HG02759 (cell line): Measurements from ENCODE around the gene TTR.

Experiments used
- ATAC-seq: cut with Tn5 transposase; IDR thresholded peaks from one replicate; pipeline ENCODE4 v1.9.1; 2021; ENCODE audit warnings: mild to moderate bottlenecking, moderate library complexity; ENCODE audit not compliant: unreplicated experiment

TTR gene

DNA sequence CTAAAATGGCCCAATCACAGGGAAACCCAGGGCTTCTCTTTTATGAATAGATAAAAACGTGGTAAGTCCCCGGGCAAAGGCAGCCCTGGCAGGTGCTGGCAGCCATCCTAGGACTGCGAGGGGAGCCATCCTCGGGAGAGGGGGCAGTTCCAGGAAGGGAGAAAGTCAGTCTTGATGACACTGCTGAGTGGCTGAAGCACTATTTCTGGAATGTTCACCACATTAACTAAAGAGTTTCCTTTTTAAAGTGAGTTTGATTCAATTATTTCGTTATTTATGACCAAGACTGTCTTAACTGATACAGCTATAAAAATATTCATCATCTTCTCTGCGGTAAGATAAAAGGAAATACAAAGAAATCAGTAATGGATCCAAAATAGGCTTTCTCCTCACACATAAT is 20.4 kb downstream of the TTR start:
- no peak for ATAC-seq

DNA sequence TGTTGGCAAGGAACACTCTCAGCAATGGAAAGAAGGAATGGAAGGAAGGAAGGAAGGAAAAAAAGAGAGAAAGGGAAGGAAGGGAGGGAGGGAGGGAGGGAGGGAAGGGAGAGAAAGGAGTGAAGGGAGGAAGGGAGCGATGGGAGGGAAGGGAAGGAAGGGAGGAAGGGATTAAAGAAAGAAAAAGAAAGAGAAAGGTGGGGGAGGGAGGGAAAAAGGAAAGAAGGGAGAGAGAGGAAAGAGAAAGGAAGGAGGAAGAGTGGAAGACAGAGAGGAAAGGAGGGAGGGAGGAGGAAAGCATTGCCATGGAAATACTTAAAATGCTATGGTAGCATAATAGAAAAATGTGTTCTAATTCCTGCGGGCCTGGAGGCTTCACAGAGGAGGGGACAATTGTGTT is 22.4 kb downstream of the TTR start:
- ATAC-seq, result no peak

DNA sequence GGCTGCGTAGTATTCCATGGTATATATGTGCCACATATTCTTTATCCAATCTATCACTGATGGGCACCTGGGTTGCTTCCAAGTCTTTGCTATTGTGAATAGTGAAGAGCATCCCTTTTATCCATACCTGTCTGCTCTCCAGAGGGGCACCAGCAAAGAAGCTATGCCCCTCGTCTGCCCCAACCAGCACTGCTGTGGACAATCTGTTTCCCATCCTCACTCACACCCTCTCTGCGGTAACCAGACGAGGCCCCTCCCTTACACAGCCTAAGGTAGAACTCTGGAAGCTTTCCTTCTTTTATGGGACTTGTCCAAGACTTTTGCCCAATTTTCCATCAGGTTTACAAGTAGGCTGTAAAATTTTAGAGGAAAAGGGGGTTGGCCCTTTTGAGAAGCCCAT is 24.9 kb downstream of the TTR start:
- ATAC-seq, result no peak

DNA sequence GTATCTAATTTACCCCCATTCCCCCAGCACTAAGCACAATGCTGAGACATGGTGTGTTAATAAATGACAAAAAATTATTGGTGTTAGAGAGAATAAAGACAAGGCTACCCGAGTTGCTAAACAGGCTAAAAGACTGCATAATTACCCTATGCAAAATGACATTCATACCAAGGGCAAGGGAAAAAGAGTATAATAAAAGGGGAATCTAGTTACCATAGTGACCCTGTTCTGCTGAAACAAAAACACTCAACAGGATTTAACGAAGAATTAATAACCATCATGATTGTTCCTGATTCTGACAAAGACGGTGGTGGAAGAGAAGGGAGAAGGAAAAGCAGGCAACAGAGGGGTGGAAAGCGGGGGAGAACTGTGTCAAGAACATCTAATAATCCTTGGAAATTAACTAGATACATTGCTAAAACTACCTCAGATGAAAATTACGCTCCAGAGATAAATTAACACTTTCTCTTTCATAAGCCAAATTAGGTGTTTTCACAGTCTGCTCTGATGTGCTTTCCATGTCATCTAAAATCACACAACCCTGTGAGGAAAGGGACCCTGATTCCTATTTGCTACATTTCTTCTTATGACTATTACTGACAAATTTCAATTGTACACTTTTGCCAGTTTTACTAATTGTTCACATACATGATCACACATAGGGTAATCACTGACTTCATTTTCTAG is 25.5 kb downstream of the TTR start:
- ATAC-seq, result peak; percentile 48

DNA sequence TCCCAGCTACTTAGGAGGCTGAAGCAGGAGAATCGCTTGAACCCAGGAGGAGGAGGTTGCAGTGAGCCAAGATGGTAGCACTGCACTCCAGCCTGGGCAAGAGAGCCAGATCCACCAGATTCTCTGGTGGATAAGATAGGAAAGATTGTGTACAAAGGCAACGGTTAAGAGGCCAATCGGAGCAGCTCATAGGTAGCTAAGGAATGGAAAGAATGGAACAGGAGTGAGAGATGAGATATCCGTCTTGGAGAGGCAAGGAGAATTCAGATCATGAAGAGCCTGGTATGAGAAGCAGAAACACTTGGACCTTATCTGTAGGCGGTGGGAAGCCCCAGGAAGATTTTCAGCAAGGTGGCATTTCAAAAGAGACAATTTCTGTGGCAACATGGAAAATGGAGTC is 27.1 kb downstream of the TTR start:
- ATAC-seq, result no peak

DNA sequence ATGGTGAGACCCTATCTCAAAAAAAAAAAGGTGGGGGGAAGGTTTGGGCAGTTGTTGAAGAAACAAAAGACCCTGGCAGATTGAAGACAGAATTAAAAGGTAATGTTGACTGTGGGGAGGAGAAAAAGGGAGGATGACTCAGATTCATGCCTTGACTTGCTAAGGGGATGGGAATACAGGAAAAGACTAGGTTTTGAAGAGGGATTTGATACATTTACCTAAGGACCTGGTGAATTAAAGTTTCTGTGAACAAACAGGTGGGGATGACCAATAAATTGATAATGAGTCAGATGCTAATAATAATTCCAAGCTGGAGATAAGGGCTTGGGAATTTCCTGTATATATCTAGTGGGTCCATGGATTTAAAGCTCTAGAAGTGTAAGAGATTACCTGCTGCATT is 27.6 kb downstream of the TTR start:
- no peak for ATAC-seq

DNA sequence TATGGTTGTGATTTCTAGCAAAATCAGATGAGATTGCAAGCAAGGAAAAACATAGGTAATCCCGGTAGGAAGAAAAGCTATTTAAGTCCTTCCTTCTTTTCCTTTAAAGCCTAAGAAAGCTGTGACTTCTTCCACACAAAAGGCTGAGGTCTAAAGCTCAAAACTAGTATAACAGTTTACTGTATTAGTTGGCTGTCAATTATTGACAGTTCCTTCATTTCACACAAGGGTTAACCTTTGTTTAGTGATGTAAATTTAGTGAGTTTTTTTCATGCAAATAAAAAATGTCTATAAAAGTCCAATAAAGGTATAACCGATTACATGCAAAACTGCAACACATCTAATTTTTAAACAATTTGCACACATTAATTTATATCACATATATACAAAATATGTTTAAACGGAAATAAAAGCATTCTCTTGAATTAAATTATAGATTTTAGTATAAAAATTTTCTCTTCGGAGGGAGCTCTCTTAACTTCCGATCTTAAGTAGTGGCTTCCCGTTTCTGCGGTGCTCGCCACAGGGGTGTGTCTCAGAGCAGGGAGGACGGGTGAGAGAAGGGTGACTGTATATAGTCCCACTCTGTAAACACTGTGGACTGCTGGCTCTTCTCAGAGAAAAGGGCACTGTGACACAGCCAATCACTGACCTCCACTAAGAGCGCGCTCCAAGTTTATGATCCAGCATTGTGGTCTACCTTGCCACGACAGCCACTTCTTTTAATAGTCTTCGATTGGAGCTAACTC is 33.4 kb downstream of the TTR start:
- no peak for ATAC-seq

DNA sequence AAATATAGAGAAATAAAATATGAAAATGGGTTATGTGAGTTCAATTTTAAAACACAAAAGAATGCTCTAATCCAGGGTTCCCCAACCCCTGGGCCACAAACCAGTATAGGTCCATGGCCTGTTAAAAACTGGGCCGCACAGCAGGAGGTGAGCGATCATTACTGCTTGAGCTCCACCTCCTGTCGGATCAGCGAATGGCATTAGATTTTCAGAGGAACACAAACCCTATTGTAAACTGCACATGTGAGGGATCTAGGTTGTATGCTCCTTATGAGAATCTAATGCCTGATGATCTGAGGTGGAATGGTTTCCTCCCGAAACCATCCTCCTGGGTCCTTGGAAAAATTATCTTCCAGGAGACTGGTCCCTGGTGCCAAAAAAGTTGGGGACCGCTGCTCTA is 34.7 kb downstream of the TTR start:
- no peak for ATAC-seq

DNA sequence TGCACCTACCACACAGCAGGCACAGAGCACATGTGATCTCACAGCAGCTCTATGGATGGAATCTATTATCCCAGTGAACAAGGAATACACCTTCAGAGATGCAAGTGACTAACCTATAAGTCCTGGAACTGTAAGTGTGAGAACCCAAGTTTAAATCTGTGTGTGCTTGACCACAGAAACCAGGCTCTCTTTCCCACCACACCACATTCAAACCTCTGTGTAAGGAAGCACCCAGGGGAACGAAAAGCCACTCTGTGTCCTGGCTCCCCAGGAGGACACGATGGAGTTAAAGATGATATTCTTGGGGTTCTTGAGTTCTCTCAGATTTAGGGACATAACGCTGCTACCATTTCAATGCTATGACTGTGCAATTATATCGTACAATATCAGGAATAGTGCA is 38.9 kb downstream of the TTR start:
- ATAC-seq, result no peak

DNA sequence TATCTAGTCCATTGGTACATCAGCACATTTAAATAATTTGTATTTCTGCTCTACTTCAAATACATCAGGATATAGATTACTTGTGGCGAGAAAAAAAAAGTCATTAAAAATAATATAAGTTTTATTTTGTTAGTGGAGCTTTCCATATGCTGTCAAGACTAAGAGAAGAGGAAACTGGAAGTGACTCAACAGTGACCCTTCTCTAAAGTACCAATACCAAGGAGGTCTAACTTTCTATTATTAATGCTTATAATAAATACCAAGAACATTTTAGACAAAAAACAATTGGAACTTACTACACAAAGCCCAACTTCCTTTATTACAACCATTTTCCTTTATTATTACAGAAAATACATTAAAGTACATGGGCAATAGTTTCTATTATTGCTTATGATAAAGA is 39.8 kb downstream of the TTR start:
- ATAC-seq, result no peak

DNA sequence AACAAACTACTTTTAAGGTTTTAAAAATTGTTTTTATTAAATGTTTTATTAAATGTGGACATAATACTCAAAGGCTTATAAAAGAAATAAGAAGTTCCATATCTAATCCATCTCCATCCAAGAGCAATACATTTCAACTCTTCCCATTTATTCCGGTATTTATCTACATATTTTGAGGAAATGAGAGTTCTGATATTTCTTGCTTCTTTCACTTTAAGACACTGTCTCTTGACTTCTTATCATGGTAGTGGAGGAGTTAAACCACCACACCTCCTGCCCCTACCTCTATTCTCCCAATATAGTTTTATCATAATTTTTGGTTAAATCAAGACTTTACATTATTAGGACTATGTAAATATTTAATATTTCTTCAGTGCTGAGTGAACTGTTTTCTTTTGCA is 40.7 kb downstream of the TTR start:
- no peak for ATAC-seq

DNA sequence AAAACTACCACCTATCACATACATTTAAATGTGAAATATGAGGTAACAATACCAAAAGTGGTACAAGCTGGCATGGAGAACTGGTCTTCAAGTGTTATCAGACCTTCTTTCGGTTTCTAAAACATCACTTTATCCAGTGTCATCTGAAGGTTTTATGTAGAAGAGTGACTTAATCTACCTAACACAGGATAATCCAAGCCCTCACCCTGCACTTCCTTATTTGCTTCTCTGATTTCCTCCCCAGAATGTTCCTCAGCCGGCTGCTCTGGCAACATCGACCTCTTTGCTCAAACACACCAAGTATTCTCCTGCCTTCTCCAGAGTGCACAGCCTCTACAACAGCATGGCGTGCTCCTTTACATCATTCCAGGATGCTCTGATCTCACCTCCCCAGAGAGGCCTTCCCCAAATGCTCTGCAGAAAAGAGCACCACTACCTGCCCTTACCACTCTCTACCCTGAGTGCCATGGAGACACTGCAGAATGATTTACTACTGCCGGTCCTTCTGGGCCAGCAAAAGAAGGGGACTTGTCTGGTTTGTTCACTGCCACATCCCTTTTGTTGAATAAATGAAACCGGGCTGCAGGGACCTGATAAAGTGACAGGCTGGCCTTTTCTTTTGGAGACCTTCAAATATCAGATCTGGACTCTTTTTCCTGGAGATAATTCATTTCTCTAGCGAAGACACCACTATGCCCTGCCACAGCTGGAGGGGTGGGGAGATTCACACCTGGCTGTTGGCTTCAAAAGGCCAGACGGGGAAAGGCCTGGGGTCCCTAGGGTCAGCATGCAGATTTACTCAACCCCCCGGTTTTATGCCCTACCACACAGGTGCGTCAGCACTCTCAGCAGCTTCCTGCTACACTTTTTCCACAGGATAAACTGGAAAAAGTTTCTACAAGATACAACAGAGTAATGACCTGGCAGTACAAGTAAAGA is 42.0 kb downstream of the TTR start:
- ATAC-seq, result peak; percentile 31

DNA sequence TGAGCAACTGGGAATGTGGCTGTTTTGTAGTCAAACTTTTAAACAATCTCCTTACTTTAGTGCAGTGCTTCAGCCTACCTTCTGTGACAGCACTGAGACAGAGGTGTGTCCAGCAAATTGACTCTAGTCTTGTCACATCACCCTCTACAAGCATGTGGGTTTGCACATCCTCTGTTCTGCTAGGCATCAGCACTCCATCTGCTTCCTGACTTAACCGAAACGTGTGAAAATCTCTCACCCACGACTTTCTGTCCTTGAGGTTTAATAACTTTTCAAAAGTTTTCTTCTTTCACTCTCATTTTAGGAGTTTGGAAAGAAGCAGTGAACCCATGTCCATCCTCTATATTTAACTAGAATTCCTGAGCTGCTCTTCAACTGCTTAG is 42.6 kb downstream of the TTR start:
- peak; percentile 96 for ATAC-seq

DNA sequence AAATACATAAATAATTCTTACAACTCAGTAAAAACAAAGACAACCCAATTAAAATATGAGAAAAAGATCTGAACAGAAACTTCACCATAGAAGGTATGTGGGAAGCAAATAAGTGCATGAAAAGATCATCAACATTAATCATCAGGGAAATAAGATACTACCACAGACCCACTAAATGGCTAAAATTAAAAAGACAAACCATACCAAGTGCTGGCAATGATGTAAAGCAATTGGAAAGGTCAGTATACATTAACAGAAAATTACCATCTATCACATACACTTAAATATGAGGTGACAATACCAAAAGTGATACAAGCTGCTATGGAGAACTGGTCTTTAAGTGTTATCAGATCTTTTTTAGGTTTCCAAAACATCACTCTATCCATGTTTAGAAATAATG is 44.7 kb downstream of the TTR start:
- no peak for ATAC-seq

DNA sequence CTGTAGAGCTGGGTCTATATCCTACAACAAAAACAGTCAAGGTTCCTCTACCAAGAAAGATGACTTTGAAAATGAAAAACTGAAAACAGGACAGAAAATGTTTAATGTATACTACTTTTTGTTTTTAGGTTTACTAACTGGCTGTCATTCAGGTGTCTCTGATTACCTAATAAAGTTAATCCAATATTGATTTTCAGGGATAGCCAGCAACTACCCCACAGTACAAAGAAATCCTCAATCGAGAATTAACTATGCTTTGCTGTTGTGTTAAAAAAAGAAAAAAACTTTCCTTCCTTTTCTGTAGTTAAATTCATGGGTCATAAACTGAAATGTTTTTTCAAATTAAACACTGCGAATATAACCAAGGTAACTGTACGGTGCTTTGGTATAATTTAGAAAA is 45.8 kb downstream of the TTR start:
- ATAC-seq, result no peak

DNA sequence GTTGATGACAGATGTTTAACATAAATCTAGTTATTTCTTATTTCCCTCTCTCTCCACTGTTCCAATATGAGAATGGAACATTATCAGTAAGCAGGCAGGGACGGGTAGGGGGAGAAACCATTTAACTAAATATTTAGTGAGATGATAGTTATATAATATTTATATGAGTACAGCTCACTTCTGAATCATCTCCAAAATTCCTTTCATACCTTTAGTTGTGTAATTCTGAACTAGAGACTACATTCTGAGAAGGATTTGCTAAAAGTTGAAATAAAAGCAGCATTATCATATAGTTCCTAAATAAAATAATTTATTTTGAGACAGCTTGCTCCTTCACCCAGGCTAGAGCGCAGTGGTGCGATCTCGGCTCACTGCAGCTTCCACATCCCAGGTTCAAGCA is 51.3 kb downstream of the TTR start:
- no peak for ATAC-seq

DNA sequence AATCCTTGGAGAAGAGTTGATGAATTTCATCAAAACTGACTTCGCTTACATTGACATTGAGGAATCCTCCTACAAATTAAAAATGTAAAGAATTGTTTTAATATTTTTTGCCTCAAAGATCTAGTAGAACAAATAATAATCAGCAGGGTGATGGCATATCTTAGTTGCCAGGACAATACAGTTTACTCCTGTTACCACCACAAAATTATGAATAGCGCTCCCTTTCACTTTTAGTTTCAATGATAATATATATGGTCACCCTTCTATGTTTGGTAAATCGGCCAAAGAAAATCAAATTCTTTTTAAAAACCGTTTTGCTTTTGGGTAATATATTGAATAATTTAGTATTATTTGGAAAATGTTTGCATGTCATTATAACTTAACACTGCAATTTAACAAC is 53.7 kb downstream of the TTR start:
- ATAC-seq, result no peak

DNA sequence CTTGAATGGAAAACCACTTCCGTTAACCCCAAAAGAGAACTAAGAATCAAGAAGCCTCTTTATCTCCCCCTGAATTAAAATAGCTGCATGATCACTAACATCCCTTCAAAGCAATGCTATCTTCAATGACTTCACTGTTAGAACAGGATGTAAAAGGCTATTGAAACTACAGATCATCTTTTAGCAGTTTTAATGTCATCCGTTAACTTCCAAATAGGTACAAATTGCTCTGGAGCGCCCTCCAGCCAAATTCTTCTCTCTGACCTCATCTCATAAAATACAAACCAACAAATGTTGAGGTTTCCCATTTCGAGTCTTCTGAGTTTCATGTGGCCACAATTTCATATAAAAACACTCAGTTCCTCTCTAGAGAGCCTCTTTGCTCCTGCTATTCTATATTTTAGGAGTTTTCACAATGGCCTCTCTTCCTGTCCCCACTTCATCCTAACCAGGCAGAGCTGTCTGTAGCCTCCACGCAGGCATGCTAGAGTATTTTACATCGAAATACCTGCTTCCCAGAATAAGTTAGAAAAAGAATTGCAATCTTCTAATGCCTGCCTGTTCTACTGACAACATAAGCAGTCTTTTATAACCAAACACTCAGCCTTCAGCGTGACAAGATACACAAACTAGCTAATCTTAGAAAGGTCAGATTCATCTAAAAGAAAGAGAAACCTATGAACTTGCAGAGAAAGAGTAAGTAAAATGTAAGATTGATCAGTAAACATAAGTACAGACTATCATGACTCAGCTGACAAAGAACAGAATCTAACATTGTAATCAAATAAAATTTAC is 54.9 kb downstream of the TTR start:
- ATAC-seq, result no peak

DNA sequence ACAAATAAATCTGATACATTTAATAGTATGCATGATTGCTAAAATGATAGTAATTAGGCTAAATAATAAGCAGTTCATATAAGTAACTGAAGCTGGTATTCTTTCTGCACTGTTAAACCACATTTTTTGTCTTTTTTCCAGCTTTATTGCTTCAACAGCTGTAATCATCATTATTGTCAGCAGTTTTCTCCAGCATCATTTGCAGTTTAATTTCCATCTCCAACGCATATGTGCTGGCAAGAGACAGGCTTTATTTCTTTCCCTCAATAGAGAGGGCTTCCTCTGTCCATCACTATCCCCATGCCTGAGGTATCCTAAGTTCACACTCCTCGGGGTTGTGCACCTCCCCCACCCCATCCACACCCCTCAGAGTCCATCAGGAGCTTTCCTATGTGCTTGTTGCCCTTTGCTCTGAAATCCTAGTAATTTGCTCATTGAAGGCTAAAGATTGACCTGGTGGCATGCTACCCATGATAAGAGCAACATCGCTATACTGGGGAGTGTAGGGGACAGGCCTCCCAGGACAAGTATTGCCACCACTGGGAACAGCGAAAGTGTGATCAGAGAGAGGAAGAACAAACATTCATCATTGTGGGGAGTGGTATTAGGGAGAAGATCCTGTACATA is 55.6 kb downstream of the TTR start:
- no peak for ATAC-seq
